ENCODE data around the gene UBE2L5. TPM values are rescaled to one million over a fixed set of nuclear protein-coding genes. Genes with fewer than 3 reads are reported as not detected.

Gene UBE2L5
- total and polyA plus RNA-seq, 2 of the 8 experiments (the other 6 are each of a cell fraction or from before 2014, with no cell fraction given): not detected

- Histone ChIP-seq H3K14ac (ENCODE audit: insufficient read length) (no peak overlapping the region), H2AFZ (ENCODE audit: low read length) (no peak overlapping the region), H4K5ac (ENCODE audit: insufficient read length, low read depth, low read length) (no peak overlapping the region), H3K4ac (replicated peaks; ENCODE audit: insufficient read length, low read depth, low read length) (no peak overlapping the region), H3K23ac (ENCODE audit: insufficient read length) (no peak overlapping the region), H3K56ac (replicated peaks; ENCODE audit: insufficient read length, low read depth, low read length) (no peak overlapping the region), H3K4me3 (ENCODE audit: extremely low read depth in 1 of 4, insufficient read depth in 2 of 4, low read depth in 3 of 4, low read length in 4 of 4) (no peak overlapping the region), H2AK5ac (ENCODE audit: low read depth, low read length) (no peak overlapping the region), H3K23me2 (ENCODE audit: low read depth, low read length) (peaks cover 4% of the 10 kb centered on the region; the same call in 1 of the 2 replicates), H3K4me1 (replicated peaks in 1 of 4; ENCODE audit: control insufficient read depth in 3 of 4, insufficient read depth in 4 of 4, low read length in 3 of 4) (peaks cover 0 to 4% (median 2%) of the 10 kb centered on the region in 4 experiments; a peak in 3 of 7 replicates), H4K91ac (replicated peaks; ENCODE audit: insufficient read length, low read length) (no peak overlapping the region), H2BK120ac (replicated peaks; ENCODE audit: low read depth, low read length) (no peak overlapping the region), H3K79me1 (ENCODE audit: low read depth, low read length) (no peaks in the 10 kb centered on the region), H2BK20ac (ENCODE audit: low read length) (no peak overlapping the region), H3K4me2 (ENCODE audit: insufficient read depth in 1 of 2, low read depth in 2 of 2, low read length in 2 of 2) (no peak overlapping the region), H2BK5ac (ENCODE audit: low read depth, low read length) (no peak overlapping the region), H3K9me3 (ENCODE audit: insufficient read depth in 2 of 2, low read depth in 1 of 2, low read length in 1 of 2) (no peaks in the 10 kb centered on the region), H3K18ac (ENCODE audit: extremely low read depth, low read length) (no peak overlapping the region), H3K9ac (replicated peaks in 1 of 4; ENCODE audit: extremely low read depth in 1 of 4, low read depth in 3 of 4, low read length in 3 of 4) (no peak overlapping the region), H4K8ac (ENCODE audit: extremely low read depth, insufficient read depth, low read length) (no peak overlapping the region), H2BK12ac (ENCODE audit: low read depth, low read length) (no peak overlapping the region), H4K20me1 (replicated peaks in 1 of 2; ENCODE audit: control insufficient read depth in 1 of 2, insufficient read depth in 2 of 2, low read length in 2 of 2) (no peaks in the 10 kb centered on the region), H3K79me2 (ENCODE audit: control insufficient read depth in 1 of 2, insufficient read depth in 2 of 2, low read length in 2 of 2) (no peaks in the 10 kb centered on the region), H2BK15ac (ENCODE audit: low read length) (no peak overlapping the region), H3K27me3 (replicated peaks in 1 of 4; ENCODE audit: control insufficient read depth in 3 of 4, extremely low read depth in 1 of 4, insufficient read depth in 3 of 4, low read length in 3 of 4) (no peaks in the 10 kb centered on the region), H3K36me3 (ENCODE audit: control insufficient read depth in 2 of 4, insufficient read depth in 4 of 4, low read length in 3 of 4) (no peaks in the 10 kb centered on the region), H3K27ac (ENCODE audit: low read depth, low read length) (no peak overlapping the region)
- WGBS, 2 experiments (ENCODE audit: extremely low coverage in 1 of 2, insufficient coverage in 1 of 2, insufficient read length in 1 of 2, insufficient replicate concordance in 2 of 2, low coverage in 1 of 2, low lambda C conversion rate in 2 of 2, missing lambda C conversion rate in 1 of 2): 95% methylated on average over 2 of the region's 2 CpGs; no CpG with 5 or more reads in 1 of the 2 experiments
- CTCF ChIA-PET (ENCODE audit: partially characterized antibody): interaction anchor here (0.6 to 1.0 kb wide), 4 partner anchors 25 to 724 kb away, joined by 3 to 4 read pairs (median 3); no protein-coding TSS in a partner anchor
- DNase-seq (ENCODE audit: low read depth in 1 of 2, low spot score in 2 of 2) (no peak), FAIRE-seq (no peak)
- POLR2A ChIA-PET (ENCODE audit: partially characterized antibody): interaction anchor here (0.7 to 2.8 kb wide), 3 partner anchors 8 to 16 kb away, joined by 4 to 12 read pairs (median 9); partner anchors contain the start of gene HMGB1
- TF ChIP-seq POLR2A (IDR thresholded peaks at IDR 0.05; ENCODE audit: control extremely low read depth in 1 of 2, low read depth in 2 of 2, low read length in 2 of 2): no peak
- TF ChIP-seq CHD2 (IDR thresholded peaks at IDR 0.05; ENCODE audit: low read length): no peak
- no peak for TF ChIP-seq RFX5 (IDR thresholded peaks at IDR 0.05; ENCODE audit: borderline replicate concordance, low read depth, low read length)
- TF ChIP-seq GABPA (IDR thresholded peaks at IDR 0.05; ENCODE audit: borderline replicate concordance, insufficient read depth, low read length): no peak
- no peak for TF ChIP-seq SAP30 (IDR thresholded peaks at IDR 0.05; ENCODE audit: insufficient read depth, insufficient replicate concordance, low read length)
- no peak for TF ChIP-seq TBP (IDR thresholded peaks at IDR 0.05; ENCODE audit: low read depth, low read length)
- no peak for TF ChIP-seq ATF2 (IDR thresholded peaks at IDR 0.05; ENCODE audit: low read length)
- TF ChIP-seq KDM4A (IDR thresholded peaks at IDR 0.05; ENCODE audit: low read depth, low read length, severe bottlenecking): no peak
- TF ChIP-seq CTCF (IDR thresholded peaks at IDR 0.05; ENCODE audit: control extremely low read depth in 1 of 3, insufficient read depth in 1 of 3, low read depth in 1 of 3, low read length in 3 of 3): no peak
- no peak for TF ChIP-seq MAFK (IDR thresholded peaks at IDR 0.05; ENCODE audit: low read depth, low read length)
Measured at GRCh38 chr13:30450066-30450465, 27.8 kb downstream of the UBE2L5 start.

All from H1 (cell line).